Stimulated activated CD4-positive, alpha-beta T cell treated with anti-CD3 and anti-CD28 coated beads, Interleukin-4, amount 100 ng/mL, for 1 hour (primary cell): ENCODE data around the gene MYO1D.
"Not testable (repeated sequence)": the region's sequence is repeated elsewhere in the genome, so short reads cannot be mapped to it uniquely, and the experiment has no call there.

ENCODE experiments used
- DNase-seq: peaks from one replicate; pipeline ENCODE4 v3.0.0-alpha.2; 2020

The MYO1D gene

GRCh38 chr17:32771396-32771795 lies 105.5 kb downstream of the MYO1D start:
- DNase-seq, result no peak

- no peak for DNase-seq
Observed at GRCh38 chr17:32769846-32770245, 107.1 kb downstream of the MYO1D start.

- no peak for DNase-seq
Observed at GRCh38 chr17:32763855-32764439, 113.0 kb downstream of the MYO1D start.

GRCh38 chr17:32759476-32759875 lies 117.4 kb downstream of the MYO1D start:
- DNase-seq, result no peak

- no peak for DNase-seq
Observed at GRCh38 chr17:32757963-32758362, 119.0 kb downstream of the MYO1D start.

GRCh38 chr17:32756696-32757095 lies 120.2 kb downstream of the MYO1D start:
- DNase-seq, result no peak

- DNase-seq, result no peak
Observed at GRCh38 chr17:32755045-32755805, 121.7 kb downstream of the MYO1D start.

GRCh38 chr17:32752934-32753333 lies 124.0 kb downstream of the MYO1D start:
- no peak for DNase-seq

- no peak for DNase-seq
Observed at GRCh38 chr17:32747856-32748255, 129.1 kb downstream of the MYO1D start.

- DNase-seq, result no peak
Observed at GRCh38 chr17:32746698-32747097, 130.2 kb downstream of the MYO1D start.

GRCh38 chr17:32746280-32746679 lies 130.6 kb downstream of the MYO1D start:
- DNase-seq, result no peak

- DNase-seq, result no peak
Observed at GRCh38 chr17:32742681-32743538, 134.0 kb downstream of the MYO1D start.

- DNase-seq, result no peak
Observed at GRCh38 chr17:32741381-32741780, 135.5 kb downstream of the MYO1D start.

- no peak for DNase-seq
Observed at GRCh38 chr17:32739722-32740121, 137.2 kb downstream of the MYO1D start.

GRCh38 chr17:32739151-32739550 lies 137.8 kb downstream of the MYO1D start:
- not testable (repeated sequence) for DNase-seq

- DNase-seq, result no peak
Observed at GRCh38 chr17:32733401-32733800, 143.5 kb downstream of the MYO1D start.

GRCh38 chr17:32732900-32733299 lies 144.0 kb downstream of the MYO1D start:
- DNase-seq, result no peak

- no peak for DNase-seq
Observed at GRCh38 chr17:32732296-32732642, 144.7 kb downstream of the MYO1D start.

GRCh38 chr17:32731556-32732295 lies 145.2 kb downstream of the MYO1D start:
- DNase-seq, result no peak

- no peak for DNase-seq
Observed at GRCh38 chr17:32727681-32728080, 149.2 kb downstream of the MYO1D start.

- no peak for DNase-seq
Observed at GRCh38 chr17:32725697-32726096, 151.2 kb downstream of the MYO1D start.

- no peak for DNase-seq
Observed at GRCh38 chr17:32723310-32723955, 153.5 kb downstream of the MYO1D start.

GRCh38 chr17:32722733-32723132 lies 154.2 kb downstream of the MYO1D start:
- no peak for DNase-seq
